Activated CD8-positive, alpha-beta memory T cell treated with anti-CD3 and anti-CD28 coated beads, Interleukin-2, amount 50 U/mL, for 4 hours (primary cell): ENCODE data around the gene ROR1.

Source experiments
- DNase-seq: peaks from one replicate; pipeline ENCODE4 v3.0.0-alpha.2; 2020

The ROR1 gene

GRCh38 chr1:63982201-63982600 lies 208.4 kb downstream of the ROR1 start:
- no peak for DNase-seq

GRCh38 chr1:63983391-63984256 lies 209.8 kb downstream of the ROR1 start:
- no peak for DNase-seq

GRCh38 chr1:63984257-63984929 lies 210.6 kb downstream of the ROR1 start:
- no peak for DNase-seq

- DNase-seq, result no peak
Measured at GRCh38 chr1:63984930-63985290, 211.1 kb downstream of the ROR1 start.

- DNase-seq, result no peak
Measured at GRCh38 chr1:63987014-63987627, 213.3 kb downstream of the ROR1 start.

GRCh38 chr1:63987628-63988024 lies 213.8 kb downstream of the ROR1 start:
- DNase-seq, result no peak

GRCh38 chr1:63988941-63989340 lies 215.1 kb downstream of the ROR1 start:
- no peak for DNase-seq

- DNase-seq, result no peak
Measured at GRCh38 chr1:63991685-63992084, 217.9 kb downstream of the ROR1 start.

- DNase-seq, result no peak
Measured at GRCh38 chr1:64000021-64000420, 226.2 kb downstream of the ROR1 start.

- no peak for DNase-seq
Measured at GRCh38 chr1:64001038-64001437, 227.2 kb downstream of the ROR1 start.

GRCh38 chr1:64004451-64005025 lies 230.7 kb downstream of the ROR1 start:
- no peak for DNase-seq

GRCh38 chr1:64005801-64006200 lies 232.0 kb downstream of the ROR1 start:
- DNase-seq, result no peak

GRCh38 chr1:64006276-64007051 lies 232.6 kb downstream of the ROR1 start:
- no peak for DNase-seq

- DNase-seq, result no peak
Measured at GRCh38 chr1:64010316-64010715, 236.5 kb downstream of the ROR1 start.

- DNase-seq, result no peak
Measured at GRCh38 chr1:64013395-64013794, 239.6 kb downstream of the ROR1 start.

- no peak for DNase-seq
Measured at GRCh38 chr1:64019818-64020217, 246.0 kb downstream of the ROR1 start.

GRCh38 chr1:64021066-64021465 lies 247.2 kb downstream of the ROR1 start:
- DNase-seq, result no peak

- DNase-seq, result no peak
Measured at GRCh38 chr1:64025051-64025450, 251.2 kb downstream of the ROR1 start.

- DNase-seq, result no peak
Measured at GRCh38 chr1:64029037-64029436, 255.2 kb downstream of the ROR1 start.

GRCh38 chr1:64030411-64030810 lies 256.6 kb downstream of the ROR1 start:
- DNase-seq, result no peak

GRCh38 chr1:64031236-64031635 lies 257.4 kb downstream of the ROR1 start:
- no peak for DNase-seq

GRCh38 chr1:64033667-64034220 lies 259.9 kb downstream of the ROR1 start:
- DNase-seq, result no peak

- no peak for DNase-seq
Measured at GRCh38 chr1:64036549-64036948, 262.7 kb downstream of the ROR1 start.
